ENCODE measurements around the gene THRB.

Gene THRB

DNA sequence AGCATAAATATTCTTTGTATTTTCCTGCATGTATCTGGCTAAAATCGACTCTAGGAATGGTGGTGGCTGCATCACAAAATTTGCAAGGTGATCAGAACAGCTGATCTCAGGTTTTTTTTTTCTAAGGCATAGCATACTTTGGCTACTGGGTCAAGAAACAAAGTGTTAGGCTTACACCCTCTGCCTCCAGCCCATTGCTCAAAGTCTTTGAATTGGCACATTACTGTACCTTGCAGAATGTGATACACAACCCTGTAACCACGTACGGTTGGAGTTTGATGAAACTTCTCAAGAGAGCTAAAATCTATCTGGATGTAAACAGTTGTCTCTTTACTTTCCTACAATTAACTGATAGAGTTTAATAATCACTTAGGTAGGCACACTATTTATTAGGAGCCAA, 188.1 kb downstream of the THRB start:
- no peak for DNase-seq (ENCODE audit: low read depth in 2 of 2)

GRCh38 chr3:24305795-24306467, 188.7 kb downstream of the THRB start:
- DNase-seq (ENCODE audit: low read depth in 2 of 2): no peak

- no peak for DNase-seq (ENCODE audit: low read depth in 2 of 2)
Measured at GRCh38 chr3:24303057-24303754, 191.4 kb downstream of the THRB start.

GRCh38 chr3:24302396-24302795, 192.3 kb downstream of the THRB start:
- DNase-seq (ENCODE audit: low read depth in 2 of 2): no peak

DNA sequence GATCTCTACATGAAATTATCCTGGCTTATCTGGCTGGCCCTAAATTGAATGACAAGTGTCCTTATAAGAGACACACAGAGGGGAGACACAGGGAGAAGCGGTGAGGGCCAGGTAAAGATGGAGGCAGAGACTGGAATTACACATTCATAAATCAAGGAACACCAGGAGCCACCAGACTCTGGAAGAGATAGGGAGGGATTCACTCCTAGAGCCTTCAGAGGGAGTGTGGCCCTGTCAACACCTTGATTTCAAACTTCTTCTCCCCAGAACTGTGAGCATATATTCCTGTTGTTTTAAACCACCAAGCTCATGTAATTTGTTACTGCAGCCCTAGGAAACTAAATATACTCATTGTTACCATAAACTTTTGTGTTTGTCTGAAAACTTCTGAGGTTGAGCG, 193.7 kb downstream of the THRB start:
- DNase-seq (ENCODE audit: low read depth in 2 of 2): no peak

DNA sequence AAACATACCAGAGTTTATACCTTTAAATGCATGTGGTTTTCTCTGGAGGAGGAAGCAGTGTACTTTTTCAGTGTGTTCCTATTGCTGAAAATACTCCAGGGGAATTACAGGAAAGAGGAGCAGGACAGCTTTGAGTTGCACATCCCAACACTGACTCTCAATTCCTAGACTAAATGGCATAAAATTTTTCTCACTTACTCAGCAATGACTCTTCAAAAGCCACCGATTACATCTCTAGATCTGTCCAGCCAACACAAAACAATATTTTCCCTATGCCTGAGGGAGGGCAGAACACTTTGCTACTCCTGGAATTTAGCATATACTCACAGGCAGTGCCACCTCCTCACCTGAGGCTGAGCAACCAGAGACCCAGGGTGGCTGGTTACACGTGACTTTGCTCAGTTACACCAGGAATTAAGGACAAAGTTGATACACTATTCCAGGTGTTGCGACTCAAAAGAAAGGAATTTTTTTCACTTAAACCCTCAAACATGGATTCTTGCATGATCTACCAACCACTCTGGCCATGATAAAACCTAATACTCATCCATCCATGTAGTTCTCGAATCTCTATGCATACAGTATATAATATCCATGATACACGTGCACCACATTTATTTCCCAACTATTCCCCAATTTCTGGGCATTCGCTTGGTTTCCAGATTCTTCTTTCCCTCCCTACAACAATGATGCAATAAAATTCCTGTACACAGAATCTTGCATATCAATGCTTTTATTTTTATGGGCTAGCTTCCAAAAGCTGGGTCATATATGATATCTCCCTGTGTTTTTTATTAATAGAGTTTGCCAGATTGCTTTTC, 194.6 kb downstream of the THRB start:
- no peak for DNase-seq (ENCODE audit: low read depth in 2 of 2)

DNA sequence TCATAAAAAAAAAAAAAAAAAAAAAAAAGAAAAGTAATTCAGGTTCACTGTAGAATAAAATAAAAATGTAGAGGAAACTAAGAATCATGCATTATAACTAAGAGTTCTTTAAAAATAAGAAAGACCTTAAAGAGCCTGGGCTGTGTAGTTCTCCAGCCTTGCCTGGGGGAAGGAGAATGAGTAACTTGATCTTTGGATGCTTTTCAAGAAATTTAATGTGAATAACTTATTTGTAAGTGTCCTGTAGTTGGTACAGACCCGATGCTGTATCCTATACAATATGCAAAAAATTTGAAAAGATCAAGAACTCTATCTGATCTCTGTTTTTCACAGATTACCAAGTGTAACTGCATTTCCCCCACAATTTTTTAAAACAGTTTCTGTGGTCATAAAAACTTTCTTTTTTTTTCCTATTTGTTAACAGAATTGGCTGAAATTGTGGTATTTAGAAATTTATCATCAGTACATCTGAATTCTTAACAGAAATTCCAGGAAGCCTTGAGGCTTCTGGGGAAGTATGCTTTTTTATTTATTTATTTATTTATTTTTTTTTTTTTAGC, 195.3 kb downstream of the THRB start:
- no peak for DNase-seq (ENCODE audit: low read depth in 2 of 2)

DNA sequence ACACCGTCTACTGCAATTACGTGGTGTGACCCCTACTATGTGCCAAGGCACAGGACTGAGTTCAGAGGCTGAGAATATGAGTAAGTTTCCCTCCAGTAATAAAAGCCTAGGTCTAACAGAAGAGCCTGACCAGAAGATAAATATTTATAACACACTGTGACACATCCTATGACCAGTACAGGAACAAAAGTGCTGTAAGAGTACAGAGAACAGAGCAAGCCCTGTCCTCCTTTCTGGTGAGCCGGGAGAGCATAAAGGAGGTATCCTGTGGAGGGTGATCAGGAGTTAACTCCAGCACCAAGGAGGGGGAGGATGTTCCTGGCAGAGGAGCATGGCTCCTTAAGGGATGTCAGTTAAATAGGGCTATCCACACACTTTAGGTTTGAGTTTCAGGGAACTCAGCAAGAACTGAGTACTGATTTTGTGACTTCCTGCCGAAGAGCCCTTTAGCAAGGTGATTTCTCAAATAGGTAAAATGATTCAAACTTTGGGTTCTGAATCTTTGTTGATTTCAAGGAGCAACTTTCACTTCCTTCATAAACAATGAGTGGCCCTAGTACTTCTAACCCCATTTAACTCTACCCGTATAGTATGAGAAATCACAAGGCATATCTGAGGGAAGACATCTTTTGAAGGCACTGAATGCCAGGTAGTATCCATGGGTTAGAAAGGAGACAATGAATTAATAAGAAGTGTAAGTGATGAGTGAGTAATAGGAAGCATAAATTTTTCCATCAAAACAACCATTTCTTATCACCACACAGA, 198.0 kb downstream of the THRB start:
- DNase-seq (ENCODE audit: low read depth in 2 of 2): no peak

- no peak for DNase-seq (ENCODE audit: low read depth in 2 of 2)
Measured at GRCh38 chr3:24294150-24294549, 200.5 kb downstream of the THRB start.

- no peak for DNase-seq (ENCODE audit: low read depth in 2 of 2)
Measured at GRCh38 chr3:24291646-24292045, 203.0 kb downstream of the THRB start.

DNA sequence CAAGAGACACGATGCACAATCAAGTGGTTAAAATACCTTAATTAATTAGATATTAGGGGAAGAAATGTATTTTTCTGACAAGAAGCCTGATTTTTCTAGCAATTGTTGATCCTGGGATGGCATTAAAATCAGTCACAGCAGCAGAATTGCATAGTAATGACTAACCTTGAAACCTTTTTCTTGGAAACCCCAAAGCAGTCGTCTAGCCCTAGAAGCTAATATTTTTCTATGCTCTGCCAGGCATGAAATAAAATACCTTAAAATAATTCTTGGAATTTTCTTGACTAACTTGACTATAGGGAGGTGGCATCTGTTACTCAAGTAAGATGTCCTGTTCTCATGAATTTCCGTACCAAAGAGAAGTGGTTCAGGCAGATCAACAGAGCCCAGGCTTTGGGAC, 204.1 kb downstream of the THRB start:
- DNase-seq (ENCODE audit: low read depth in 2 of 2): no peak

- DNase-seq (ENCODE audit: low read depth in 2 of 2): no peak
Measured at GRCh38 chr3:24288496-24289236, 206.0 kb downstream of the THRB start.

GRCh38 chr3:24287755-24288450, 206.7 kb downstream of the THRB start:
- no peak for DNase-seq (ENCODE audit: low read depth in 2 of 2)

DNA sequence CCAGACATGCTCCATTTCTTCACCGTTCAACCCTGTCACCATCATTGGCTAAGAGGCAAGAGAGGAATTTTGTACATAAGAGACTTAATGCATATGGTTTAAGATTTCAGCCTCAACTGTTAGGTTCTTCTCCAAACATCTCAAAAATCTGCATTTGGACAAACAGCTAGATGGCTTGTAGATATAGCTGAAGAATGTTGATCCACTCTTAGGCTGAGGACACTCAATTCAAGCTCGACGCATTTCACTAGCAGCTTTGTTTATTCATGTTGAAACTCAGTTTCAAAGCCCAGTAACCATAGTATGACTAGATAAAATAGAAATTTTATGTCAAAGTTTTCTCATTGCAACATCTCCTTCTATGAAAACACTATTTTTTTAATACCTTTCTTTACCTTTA, 208.2 kb downstream of the THRB start:
- DNase-seq (ENCODE audit: low read depth in 2 of 2): no peak

GRCh38 chr3:24278543-24278942, 216.1 kb downstream of the THRB start:
- no peak for DNase-seq (ENCODE audit: low read depth in 2 of 2)

DNA sequence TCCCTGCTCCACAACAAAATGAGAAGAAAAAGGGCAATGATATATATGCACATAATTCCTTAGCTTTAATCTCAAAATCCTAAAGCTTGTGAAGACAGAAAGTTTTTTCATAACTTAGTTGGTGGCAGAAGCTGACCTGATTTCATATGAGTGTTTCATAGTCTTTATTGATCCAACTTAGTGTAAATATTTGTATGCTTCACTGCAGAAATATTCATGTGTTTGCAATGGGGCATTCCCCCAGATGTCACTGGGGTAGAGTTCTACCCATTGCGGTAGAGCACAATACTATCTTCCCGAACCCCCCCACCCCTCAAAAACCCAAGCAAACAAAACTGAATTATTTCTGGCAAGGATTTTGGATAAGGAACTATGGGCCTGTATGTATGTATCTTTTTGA, 221.2 kb downstream of the THRB start:
- DNase-seq (ENCODE audit: low read depth in 2 of 2): no peak

DNA sequence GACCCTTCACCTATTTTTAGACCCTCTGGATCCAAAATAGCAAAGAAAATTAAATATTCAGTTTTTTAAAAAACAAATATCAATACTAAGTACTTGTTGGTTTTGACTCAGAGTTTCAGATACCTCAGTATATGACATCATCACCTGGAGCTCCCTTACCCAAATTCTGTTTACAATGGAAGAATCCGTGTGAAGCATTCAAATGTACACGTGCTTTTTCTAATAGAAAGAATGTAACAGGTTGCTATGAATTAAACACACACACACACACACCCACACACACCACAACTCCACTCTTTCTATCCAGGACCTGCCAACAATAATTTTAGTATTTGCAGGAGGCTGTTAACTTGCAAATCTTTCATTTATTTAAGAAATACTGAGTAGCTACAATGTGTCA, 221.8 kb downstream of the THRB start:
- DNase-seq (ENCODE audit: low read depth in 2 of 2): no peak

GRCh38 chr3:24272408-24272807, 222.2 kb downstream of the THRB start:
- no peak for DNase-seq (ENCODE audit: low read depth in 2 of 2)

- no peak for DNase-seq (ENCODE audit: low read depth in 2 of 2)
Measured at GRCh38 chr3:24271228-24271627, 223.4 kb downstream of the THRB start.

GRCh38 chr3:24270744-24271143, 223.9 kb downstream of the THRB start:
- no peak for DNase-seq (ENCODE audit: low read depth in 2 of 2)

Data from activated CD4-positive, alpha-beta T cell treated with anti-CD3 and anti-CD28 coated beads for 24 hours (primary cell).